Neutrophil (primary cell): ENCODE results near the gene CMTM2.

Experiments used
- H3K27ac ChIP-seq: fragments of 200-600 bp; sonication (generic); 2 replicates; pipeline ENCODE4 v1.5.1; 2016; ENCODE audit warnings: mild to moderate bottlenecking, moderate library complexity
- H3K27me3 ChIP-seq: fragments of 200-600 bp; sonication (generic); 2 replicates; pipeline ENCODE4 v1.6.0; 2016; ENCODE audit warnings: mild to moderate bottlenecking
- H3K36me3 ChIP-seq: fragments of 200-600 bp; sonication (generic); 2 replicates; pipeline ENCODE4 v1.5.1; 2017
- H3K4me1 ChIP-seq, 2 experiments: fragments of 200-600 bp in 1 of 2; sonication (generic) in 1 of 2; 1 replicate in 1 of 2; 2 replicates in 1 of 2; pipeline versions ENCODE4 v1.5.1 to v1.6.1; 2013 to 2016; ENCODE audit warnings: low read depth in 1 of 2, low read length in 1 of 2, mild to moderate bottlenecking in 1 of 2, moderate library complexity in 1 of 2; ENCODE audit not compliant: control insufficient read depth in 1 of 2, insufficient read depth in 1 of 2
- H3K4me3 ChIP-seq, 2 experiments: fragments of 200-600 bp in 1 of 2; sonication (generic) in 1 of 2; 1 replicate in 1 of 2; 2 replicates in 1 of 2; pipeline ENCODE4 v1.5.1; 2013 to 2016; ENCODE audit warnings: low read depth in 1 of 2, low read length in 1 of 2, mild to moderate bottlenecking in 1 of 2, moderate library complexity in 1 of 2
- H3K9me3 ChIP-seq: fragments of 200-600 bp; sonication (generic); 2 replicates; pipeline ENCODE4 v1.5.1; 2016
- CTCF ChIP-seq: fragments of 200-600 bp; sonication (generic); IDR thresholded peaks from 2 replicates; pipeline ENCODE4 v1.5.1; 2016; ENCODE audit warnings: antibody characterized with exemption

Gene CMTM2

GRCh38 chr16:66578651-66579531 is at the start of gene CMTM2:
Gene CMTM2, plus strand, starts transcription at chr16:66579463. Its CDS starts 145 bp downstream, at chr16:66579608.
- H3K9me3 ChIP-seq = no peaks in the 10 kb centered on the region
- peaks cover 4% of the 10 kb centered on the region for H3K36me3 ChIP-seq
- peaks cover 10 to 16% of the 10 kb centered on the region in 2 experiments for H3K4me1 ChIP-seq
- H3K27ac ChIP-seq = no peak within 1 kb of the TSS
- H3K27me3 ChIP-seq = peaks cover 50% of the 10 kb centered on the region
- peak within 1 kb of the TSS; percentile 26 to 61 for H3K4me3 ChIP-seq
- no peak for TF ChIP-seq CTCF

GRCh38 chr16:66529475-66529874 is 49.8 kb upstream of the CMTM2 start:
- TF ChIP-seq CTCF = no peak
- Histone ChIP-seq H3K27me3 (no peaks in the 10 kb centered on the region), H3K36me3 (peaks cover 23% of the 10 kb centered on the region), H3K27ac (peak overlapping the region; percentile 98), H3K4me1 (peaks cover 42% of the 10 kb centered on the region in 2 experiments), H3K9me3 (no peaks in the 10 kb centered on the region), H3K4me3 (no peak overlapping the region)

- Histone ChIP-seq H3K27me3 (no peaks in the 10 kb centered on the region), H3K27ac (no peak overlapping the region), H3K4me1 (peaks cover 7 to 11% of the 10 kb centered on the region in 2 experiments), H3K36me3 (peaks cover 24% of the 10 kb centered on the region), H3K4me3 (no peak overlapping the region), H3K9me3 (no peaks in the 10 kb centered on the region)
- no peak for TF ChIP-seq CTCF
Observed at GRCh38 chr16:66534376-66534799, 44.9 kb upstream of the CMTM2 start.

- peaks cover 17 to 20% of the 10 kb centered on the region in 2 experiments for H3K4me1 ChIP-seq
- peak overlapping the region; percentile 29 for H3K27ac ChIP-seq
- H3K9me3 ChIP-seq = no peaks in the 10 kb centered on the region
- no peaks in the 10 kb centered on the region for H3K27me3 ChIP-seq
- no peak for TF ChIP-seq CTCF
- H3K36me3 ChIP-seq = peaks cover 7% of the 10 kb centered on the region
- H3K4me3 ChIP-seq = no peak overlapping the region
Observed at GRCh38 chr16:66536525-66536924, 42.7 kb upstream of the CMTM2 start.

- Histone ChIP-seq H3K36me3 (peaks cover 7% of the 10 kb centered on the region), H3K27ac (peak overlapping the region; percentile 27), H3K27me3 (no peaks in the 10 kb centered on the region), H3K9me3 (no peaks in the 10 kb centered on the region), H3K4me3 (no peak overlapping the region), H3K4me1 (peaks cover 17 to 20% of the 10 kb centered on the region in 2 experiments)
- no peak for TF ChIP-seq CTCF
Observed at GRCh38 chr16:66537236-66537635, 42.0 kb upstream of the CMTM2 start.
